ENCODE results near the gene ERI2. TPM values are rescaled to one million over a fixed set of nuclear protein-coding genes. Genes with fewer than 3 reads are reported as not detected.

ERI2 gene
- total and polyA plus RNA-seq, 2 of the 13 experiments (the other 11 are each of a cell fraction or from before 2014, with no cell fraction given), result 17.4 to 41.3 TPM

- no peak for TF ChIP-seq E2F1 (CRISPR knock-in tag; IDR thresholded peaks at IDR 0.05)
- no peak for TF ChIP-seq KDM4B (CRISPR knock-in tag; IDR thresholded peaks at IDR 0.05)
- no peak for TF ChIP-seq BCL3 (CRISPR knock-in tag; IDR thresholded peaks at IDR 0.05)
- TF ChIP-seq TGIF2 (CRISPR knock-in tag; IDR thresholded peaks at IDR 0.05), result 0 out of 2 replicates have a peak, but pooled peaks have one; percentile 39
- no peak for TF ChIP-seq SP1 (IDR thresholded peaks at IDR 0.05)
- no peak for TF ChIP-seq SP1 (CRISPR knock-in tag; IDR thresholded peaks at IDR 0.05)
- TF ChIP-seq ZNF792 (CRISPR knock-in tag; IDR thresholded peaks at IDR 0.05), result 0 out of 2 replicates have a peak, but pooled peaks have one; percentile 65
- TF ChIP-seq ZNF768 (CRISPR knock-in tag; IDR thresholded peaks at IDR 0.05), result no peak
- TF ChIP-seq HOMEZ (CRISPR knock-in tag; IDR thresholded peaks at IDR 0.05; ENCODE audit: low read depth), result no peak
- no peak for TF ChIP-seq ZNF605 (CRISPR knock-in tag; IDR thresholded peaks at IDR 0.05)
- no peak for TF ChIP-seq ZNF275 (CRISPR knock-in tag; IDR thresholded peaks at IDR 0.05; ENCODE audit: borderline replicate concordance)
- no peak for TF ChIP-seq HBP1 (CRISPR knock-in tag; IDR thresholded peaks at IDR 0.05; ENCODE audit: low read depth)
- TF ChIP-seq ZNF841 (CRISPR knock-in tag; IDR thresholded peaks at IDR 0.05; ENCODE audit: borderline replicate concordance), result no peak
- peak; percentile 81 for TF ChIP-seq HNF1B (CRISPR knock-in tag; IDR thresholded peaks at IDR 0.05)
- TF ChIP-seq ARID3A (IDR thresholded peaks at IDR 0.05; ENCODE audit: low read depth, low read length), result peak; percentile 78
- TF ChIP-seq KDM1A (CRISPR knock-in tag; IDR thresholded peaks at IDR 0.05), result no peak
- peak; percentile 27 to 47; a peak in 1 of 4 replicates for TF ChIP-seq HMGXB4 (CRISPR knock-in tag; IDR thresholded peaks at IDR 0.05; ENCODE audit: borderline replicate concordance in 1 of 2, low read depth in 1 of 2)
These were observed 2.6 kb downstream of the ERI2 start (continued) for GRCh38 chr16:20803561-20804214.

Data from HepG2 (cell line).